K562 (cell line): ENCODE results near the gene KIAA1958. TPM values are rescaled to one million over a fixed set of nuclear protein-coding genes. Genes with fewer than 3 reads are reported as not detected.

Experiments used
- AFF1 ChIP-seq, 2 experiments: fragments of 450-650 bp; IDR thresholded peaks; 2 replicates each; pipeline ENCODE4 v1.6.1; 2018; ENCODE audit warnings: mild to moderate bottlenecking in 2 of 2, low read depth in 1 of 2; ENCODE audit not compliant: partially characterized antibody in 2 of 2
- CBX5 ChIP-seq: IDR thresholded peaks from 2 replicates; pipeline ENCODE4 v1.6.1; 2014; ENCODE audit warnings: low read depth, borderline replicate concordance
- CHD7 ChIP-seq: fragments of 200-600 bp; sonication (generic); IDR thresholded peaks from one replicate; pipeline ENCODE4 v1.6.1; 2012; ENCODE audit warnings: mild to moderate bottlenecking, low read depth, low read length, inconsistent platforms
- FOXA3 ChIP-seq, 2 experiments: fragments of 450-650 bp in 1 of 2; sonication (generic) in 1 of 2; formaldehyde crosslinking; IDR thresholded peaks in 1 of 2; conservative IDR thresholded peaks in 1 of 2; 2 replicates each; pipeline versions ENCODE4 v1.4.0 to v1.8.0; 2020 to 2022; ENCODE audit warnings: mild to moderate bottlenecking in 2 of 2, missing genetic modification reagents in 1 of 2
- ID3 ChIP-seq, 2 experiments: fragments of 250-450 bp in 1 of 2; fragments of 450-650 bp in 1 of 2; sonication (Bioruptor Pico) in 1 of 2; IDR thresholded peaks; 2 replicates each; pipeline versions ENCODE4 v1.6.1 to v1.8.0; 2016 to 2021; ENCODE audit warnings: mild to moderate bottlenecking in 2 of 2, moderate library complexity in 2 of 2, missing compliant biosample characterization in 1 of 2, missing genetic modification characterization in 1 of 2
- MAFF ChIP-seq: IDR thresholded peaks from 2 replicates; pipeline ENCODE4 v1.6.1; 2012; ENCODE audit warnings: low read length, improper control_type of control experiment
- MAFK ChIP-seq: IDR thresholded peaks from 2 replicates; pipeline ENCODE4 v1.6.1; 2011; ENCODE audit warnings: low read length, improper control_type of control experiment
- MLX ChIP-seq, 2 experiments: fragments of 450-650 bp in 1 of 2; sonication (generic) in 1 of 2; formaldehyde crosslinking; conservative IDR thresholded peaks; 2 replicates each; pipeline versions ENCODE4 v1.4.0 to v1.8.1; 2020 to 2022; ENCODE audit warnings: mild to moderate bottlenecking in 1 of 2, missing genetic modification reagents in 1 of 2
- SMARCB1 ChIP-seq: IDR thresholded peaks from 2 replicates; pipeline ENCODE4 v1.6.1; 2011; ENCODE audit warnings: improper control_type of control experiment, low read depth; ENCODE audit not compliant: insufficient read length
- ZNF316 ChIP-seq: fragments of 450-650 bp; IDR thresholded peaks from 2 replicates; pipeline ENCODE4 v1.6.1; 2016
- ZNF699 ChIP-seq: fragments of 250-450 bp; sonication (Bioruptor Pico); IDR thresholded peaks from 2 replicates; pipeline ENCODE4 v1.8.0; 2021; ENCODE audit warnings: mild to moderate bottlenecking, moderate library complexity; ENCODE audit not compliant: insufficient replicate concordance
- polyA plus RNA-seq, 8 experiments: library from polyadenylated mRNA; depleted of rRNA in 4 of 8; stranded (reverse) in 5 of 8; unstranded in 3 of 8; fragments of >200 nt; fragmentation: Nextera tagmentation in 2 of 8; fragmentation: Illumina TruSeq in 1 of 8; extraction: Ambion mirVana in 2 of 8; extraction: Trizol in 1 of 8; gene quantifications; 2 replicates each; pipeline versions ENCODE4 v1.2.1 to v1.2.3, GENCODE V29; 2011 to 2014; ENCODE audit warnings: inconsistent platforms in 1 of 8, missing spikeins in 1 of 8
- total RNA-seq, 7 experiments: library from RNA; depleted of rRNA in 6 of 7; stranded (reverse); fragments of >200 nt in 6 of 7; fragmentation: Illumina TruSeq in 2 of 7; extraction: Trizol in 2 of 7; gene quantifications; 2 replicates each; pipeline versions ENCODE4 v1.2.1 to v1.2.3, GENCODE V29; 2011 to 2021; ENCODE audit warnings: low replicate concordance in 1 of 7

KIAA1958 gene
- total and polyA plus RNA-seq, 9 of the 15 experiments (the other 6 are each of a cell fraction or from before 2014, with no cell fraction given) = 1.1 to 16.0 (median 10.1) TPM

GRCh38 chr9:112663681-112664080, 177.1 kb downstream of the KIAA1958 start (continued):
- TF ChIP-seq ID3 (CRISPR knock-in tag; IDR thresholded peaks at IDR 0.05) (no peak), ID3 (tag; IDR thresholded peaks at IDR 0.05) (no peak), FOXA3 (CRISPR knock-in tag; conservative IDR thresholded peaks at IDR 0.05 in 1 of 2, IDR thresholded peaks at IDR 0.05 in 1 of 2) (no peak), CHD7 (no peak), MAFF (peak; percentile 62), CBX5 (no peak), MLX (CRISPR knock-in tag; conservative IDR thresholded peaks at IDR 0.05) (no peak), MAFK (peak; percentile 66; the same call in 1 of the 2 replicates), ZNF316 (peak; percentile 85), SMARCB1 (no peak), ZNF699 (CRISPR knock-in tag) (no peak), AFF1 (IDR thresholded peaks at IDR 0.05; ENCODE audit: low read depth in 1 of 2, partially characterized antibody in 2 of 2) (no peak)
